Fibroblast of lung (primary cell): Measurements from ENCODE around the gene INSR. TPM values are rescaled to one million over a fixed set of nuclear protein-coding genes. Genes with fewer than 3 reads are reported as not detected.

Source experiments
- DNase-seq, 2 donors: peaks; one replicate each; pipeline versions ENCODE4 v3.0.0 to v3.0.0-alpha.2; 2010; ENCODE audit warnings: low read depth in 2 of 2
- H2AFZ ChIP-seq: 2 replicates; pipeline ENCODE4 v1.5.1; 2012; ENCODE audit warnings: low read length, control low read depth, inconsistent platforms
- H3K27ac ChIP-seq: 2 replicates; pipeline ENCODE4 v1.5.1; 2011; ENCODE audit warnings: low read length, control low read depth; ENCODE audit not compliant: insufficient read depth
- H3K27me3 ChIP-seq: 2 replicates; pipeline ENCODE4 v1.5.1; 2011; ENCODE audit warnings: mild to moderate bottlenecking, low read length; ENCODE audit not compliant: control insufficient read depth, insufficient read depth
- H3K36me3 ChIP-seq: 2 replicates; pipeline ENCODE4 v1.5.1; 2011; ENCODE audit warnings: low read length; ENCODE audit not compliant: control insufficient read depth, insufficient read depth
- H3K4me1 ChIP-seq: 2 replicates; pipeline ENCODE4 v1.5.1; 2011; ENCODE audit warnings: low read length; ENCODE audit not compliant: control insufficient read depth, insufficient read depth; ENCODE audit errors: extremely low read depth
- H3K4me2 ChIP-seq: 2 replicates; pipeline ENCODE4 v1.5.1; 2011; ENCODE audit warnings: low read length, control low read depth; ENCODE audit not compliant: insufficient read depth; ENCODE audit errors: extremely low read depth
- H3K4me3 ChIP-seq, 4 experiments: fragments of 200-600 bp in 1 of 4; sonication (generic) in 1 of 4; replicated peaks in 1 of 4; 2 replicates each; pipeline ENCODE4 v1.5.1; 2011 to 2016; ENCODE audit warnings: low read length in 4 of 4, low read depth in 3 of 4, mild to moderate bottlenecking in 3 of 4, control low read depth in 2 of 4, inconsistent platforms in 1 of 4, mixed read lengths in 1 of 4; ENCODE audit not compliant: insufficient read depth in 1 of 4; ENCODE audit errors: control extremely low read depth in 1 of 4
- H3K79me2 ChIP-seq: 2 replicates; pipeline ENCODE4 v1.5.1; 2012; ENCODE audit warnings: mild to moderate bottlenecking, low read length, inconsistent platforms; ENCODE audit not compliant: control insufficient read depth, insufficient read depth
- H3K9ac ChIP-seq: 2 replicates; pipeline ENCODE4 v1.5.1; 2011; ENCODE audit warnings: mild to moderate bottlenecking, low read length, control low read depth; ENCODE audit not compliant: insufficient read depth
- H3K9me3 ChIP-seq: 2 replicates; pipeline ENCODE4 v1.5.1; 2012; ENCODE audit warnings: low read depth, low read length; ENCODE audit not compliant: control insufficient read depth, insufficient read depth
- H4K20me1 ChIP-seq: 2 replicates; pipeline ENCODE4 v1.5.1; 2011; ENCODE audit warnings: low read length; ENCODE audit not compliant: control insufficient read depth, insufficient read depth; ENCODE audit errors: extremely low read depth
- EZH2 ChIP-seq: IDR thresholded peaks from 2 replicates; pipeline ENCODE4 v1.5.1; 2012; ENCODE audit warnings: low read length, control low read depth, mild to moderate bottlenecking; ENCODE audit errors: missing control alignments
- polyA plus RNA-seq, 2 donors: library from polyadenylated mRNA; depleted of rRNA in 1 of 2; stranded (reverse) in 1 of 2; unstranded in 1 of 2; fragments of >200 nt; gene quantifications; 2 replicates each; pipeline ENCODE4 v1.2.1, GENCODE V29; 2011 to 2012; ENCODE audit warnings: missing spikeins in 1 of 2
- total RNA-seq: library from RNA; depleted of rRNA; stranded (reverse); fragments of >200 nt; gene quantifications from 2 replicates; pipeline ENCODE4 v1.2.1, GENCODE V29; 2014
- TF ChIP-seq, protein P1 (sequence below), 2 donors: IDR thresholded peaks in 1 of 2; conservative IDR thresholded peaks in 1 of 2; 1 replicate in 1 of 2; 2 replicates in 1 of 2; pipeline ENCODE4 v1.5.1; 2011 to 2012; ENCODE audit warnings: low read length in 2 of 2, control low read depth in 1 of 2, inconsistent platforms in 1 of 2, low read depth in 1 of 2, mild to moderate bottlenecking in 1 of 2

Gene INSR
- total and polyA plus RNA-seq, 2 donors (not counting 1 experiment from before 2014, with no cell fraction given): 3.7 to 23.9 TPM

DNA sequence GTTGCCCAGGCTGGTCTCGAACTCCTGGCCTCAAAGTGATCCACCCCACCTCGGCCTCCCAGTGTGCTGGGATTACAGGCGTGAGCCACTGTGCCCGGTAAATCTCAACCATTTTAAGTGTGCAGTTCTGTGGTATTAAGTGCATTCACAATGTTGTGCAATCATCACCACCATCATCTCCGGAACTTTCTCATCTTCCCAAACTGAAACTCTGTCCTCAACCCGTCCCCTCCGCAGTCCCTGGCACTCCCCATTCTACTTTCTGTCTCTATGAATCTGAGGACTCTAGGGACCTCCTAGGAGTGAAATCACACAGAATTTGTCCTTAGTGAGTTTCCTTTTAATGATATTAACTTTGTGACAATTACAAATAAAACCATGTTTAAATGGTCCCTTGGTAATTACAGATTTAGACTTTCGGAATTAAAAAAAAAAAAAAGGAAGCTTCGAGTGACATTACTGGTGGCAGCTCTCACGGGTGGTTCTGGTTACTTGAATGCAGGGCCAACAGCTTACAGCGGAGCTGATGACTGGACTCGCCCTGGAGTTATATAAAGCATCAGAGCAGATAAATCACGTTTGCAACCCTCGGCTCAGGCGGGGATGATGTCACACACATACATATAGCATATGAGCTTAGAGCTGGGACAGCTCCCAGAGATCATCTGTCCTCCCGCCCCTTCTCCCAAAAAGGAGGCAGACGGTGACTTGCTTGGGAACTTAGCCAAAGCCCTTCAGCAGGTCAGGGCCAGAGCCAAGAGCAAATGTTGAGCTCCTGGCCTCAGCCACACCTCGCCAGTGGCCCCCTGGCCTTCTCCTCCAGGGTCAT, 134.9 kb downstream of the INSR start:
- Histone ChIP-seq H3K27ac (peak overlapping the region; percentile 39), H3K9me3 (no peaks in the 10 kb centered on the region), H3K36me3 (no peaks in the 10 kb centered on the region), H4K20me1 (no peaks in the 10 kb centered on the region), H3K27me3 (no peaks in the 10 kb centered on the region), H3K9ac (no peak overlapping the region), H3K4me2 (no peak overlapping the region), H2AFZ (no peak overlapping the region), H3K4me3 (no peak overlapping the region), H3K4me1 (no peaks in the 10 kb centered on the region), H3K79me2 (no peaks in the 10 kb centered on the region)
- TF ChIP-seq, protein P1, sequence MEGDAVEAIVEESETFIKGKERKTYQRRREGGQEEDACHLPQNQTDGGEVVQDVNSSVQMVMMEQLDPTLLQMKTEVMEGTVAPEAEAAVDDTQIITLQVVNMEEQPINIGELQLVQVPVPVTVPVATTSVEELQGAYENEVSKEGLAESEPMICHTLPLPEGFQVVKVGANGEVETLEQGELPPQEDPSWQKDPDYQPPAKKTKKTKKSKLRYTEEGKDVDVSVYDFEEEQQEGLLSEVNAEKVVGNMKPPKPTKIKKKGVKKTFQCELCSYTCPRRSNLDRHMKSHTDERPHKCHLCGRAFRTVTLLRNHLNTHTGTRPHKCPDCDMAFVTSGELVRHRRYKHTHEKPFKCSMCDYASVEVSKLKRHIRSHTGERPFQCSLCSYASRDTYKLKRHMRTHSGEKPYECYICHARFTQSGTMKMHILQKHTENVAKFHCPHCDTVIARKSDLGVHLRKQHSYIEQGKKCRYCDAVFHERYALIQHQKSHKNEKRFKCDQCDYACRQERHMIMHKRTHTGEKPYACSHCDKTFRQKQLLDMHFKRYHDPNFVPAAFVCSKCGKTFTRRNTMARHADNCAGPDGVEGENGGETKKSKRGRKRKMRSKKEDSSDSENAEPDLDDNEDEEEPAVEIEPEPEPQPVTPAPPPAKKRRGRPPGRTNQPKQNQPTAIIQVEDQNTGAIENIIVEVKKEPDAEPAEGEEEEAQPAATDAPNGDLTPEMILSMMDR (conservative IDR thresholded peaks at IDR 0.05 in 1 of 2, IDR thresholded peaks at IDR 0.05 in 1 of 2; ENCODE audit: low read depth in 1 of 2, low read length in 2 of 2): no peak
- no peak for TF ChIP-seq EZH2
- DNase-seq: peak; percentile 72 to 95

DNA sequence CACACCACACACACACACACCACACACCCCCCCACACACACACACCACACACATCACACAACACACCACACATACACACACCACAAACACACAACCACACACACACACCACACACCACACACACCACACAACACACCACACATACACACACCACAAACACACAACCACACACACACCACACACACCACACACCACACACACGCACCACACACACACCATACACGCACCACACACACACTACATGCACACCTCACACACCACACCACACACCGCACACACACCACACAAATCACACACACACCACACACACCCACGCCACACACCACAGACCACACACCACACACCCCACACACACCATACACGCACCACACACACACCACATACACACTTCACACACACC, 141.2 kb downstream of the INSR start:
- no peak overlapping the region for H3K9ac ChIP-seq
- H3K9me3 ChIP-seq: no peaks in the 10 kb centered on the region
- no peaks in the 10 kb centered on the region for H3K79me2 ChIP-seq
- H4K20me1 ChIP-seq: no peaks in the 10 kb centered on the region
- H3K36me3 ChIP-seq: no peaks in the 10 kb centered on the region
- no peak overlapping the region for H3K4me3 ChIP-seq
- no peak overlapping the region for H3K4me2 ChIP-seq
- no peaks in the 10 kb centered on the region for H3K4me1 ChIP-seq
- H3K27me3 ChIP-seq: no peaks in the 10 kb centered on the region
- H2AFZ ChIP-seq: no peak overlapping the region
- peak; percentile 8 to 11 for DNase-seq
- no peak overlapping the region for H3K27ac ChIP-seq
- no peak for TF ChIP-seq EZH2
- TF ChIP-seq, protein P1 (conservative IDR thresholded peaks at IDR 0.05 in 1 of 2, IDR thresholded peaks at IDR 0.05 in 1 of 2; ENCODE audit: low read depth in 1 of 2, low read length in 2 of 2): no peak

DNA sequence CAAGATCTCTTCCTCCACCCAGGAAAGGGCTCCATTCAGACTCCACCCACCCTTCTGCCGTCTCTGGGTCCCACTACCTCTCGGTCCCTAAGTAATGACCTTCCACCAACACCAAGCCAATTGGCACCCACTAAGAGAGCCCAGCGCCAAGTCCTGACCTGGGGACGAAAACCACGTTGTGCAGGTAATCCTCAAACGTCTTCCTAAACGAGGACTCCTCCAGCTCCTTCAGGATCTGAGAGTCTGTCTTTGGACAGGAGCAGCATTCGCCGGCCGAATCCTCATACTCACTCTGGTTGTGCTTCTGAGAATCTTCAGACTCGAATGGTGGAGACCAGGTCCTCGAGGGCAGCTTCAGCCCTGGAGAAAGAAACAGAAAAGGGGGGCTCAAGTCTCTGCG, 141.6 kb downstream of the INSR start:
- H3K27me3 ChIP-seq: no peaks in the 10 kb centered on the region
- no peaks in the 10 kb centered on the region for H3K79me2 ChIP-seq
- peak in 1 of 2 donors; percentile 9 for DNase-seq
- H3K27ac ChIP-seq: no peak overlapping the region
- no peak overlapping the region for H3K4me2 ChIP-seq
- H3K9me3 ChIP-seq: no peaks in the 10 kb centered on the region
- no peaks in the 10 kb centered on the region for H4K20me1 ChIP-seq
- no peak overlapping the region for H3K9ac ChIP-seq
- H3K4me3 ChIP-seq: no peak overlapping the region
- TF ChIP-seq, protein P1 (conservative IDR thresholded peaks at IDR 0.05 in 1 of 2, IDR thresholded peaks at IDR 0.05 in 1 of 2; ENCODE audit: low read depth in 1 of 2, low read length in 2 of 2): no peak
- TF ChIP-seq EZH2: no peak
- H3K4me1 ChIP-seq: no peaks in the 10 kb centered on the region
- no peaks in the 10 kb centered on the region for H3K36me3 ChIP-seq
- no peak overlapping the region for H2AFZ ChIP-seq
